ENCODE measurements around the gene SLC9A9.
"Not testable (repeated sequence)": the region's sequence is repeated elsewhere in the genome, so short reads cannot be mapped to it uniquely, and the experiment has no call there.

Gene SLC9A9

GRCh38 chr3:143283432-143284128, 564.7 kb downstream of the SLC9A9 start:
- no peaks in the 10 kb centered on the region for H3K36me3 ChIP-seq
- no peak overlapping the region for H3K27ac ChIP-seq
- no peak for DNase-seq
- no peaks in the 10 kb centered on the region for H3K27me3 ChIP-seq (ENCODE audit: insufficient read depth, low read depth, severe bottlenecking)
- no peaks in the 10 kb centered on the region for H3K9me3 ChIP-seq (ENCODE audit: severe bottlenecking)
- H3K4me3 ChIP-seq (ENCODE audit: low read depth, low read length), result no peak overlapping the region
- TF ChIP-seq, protein P1, sequence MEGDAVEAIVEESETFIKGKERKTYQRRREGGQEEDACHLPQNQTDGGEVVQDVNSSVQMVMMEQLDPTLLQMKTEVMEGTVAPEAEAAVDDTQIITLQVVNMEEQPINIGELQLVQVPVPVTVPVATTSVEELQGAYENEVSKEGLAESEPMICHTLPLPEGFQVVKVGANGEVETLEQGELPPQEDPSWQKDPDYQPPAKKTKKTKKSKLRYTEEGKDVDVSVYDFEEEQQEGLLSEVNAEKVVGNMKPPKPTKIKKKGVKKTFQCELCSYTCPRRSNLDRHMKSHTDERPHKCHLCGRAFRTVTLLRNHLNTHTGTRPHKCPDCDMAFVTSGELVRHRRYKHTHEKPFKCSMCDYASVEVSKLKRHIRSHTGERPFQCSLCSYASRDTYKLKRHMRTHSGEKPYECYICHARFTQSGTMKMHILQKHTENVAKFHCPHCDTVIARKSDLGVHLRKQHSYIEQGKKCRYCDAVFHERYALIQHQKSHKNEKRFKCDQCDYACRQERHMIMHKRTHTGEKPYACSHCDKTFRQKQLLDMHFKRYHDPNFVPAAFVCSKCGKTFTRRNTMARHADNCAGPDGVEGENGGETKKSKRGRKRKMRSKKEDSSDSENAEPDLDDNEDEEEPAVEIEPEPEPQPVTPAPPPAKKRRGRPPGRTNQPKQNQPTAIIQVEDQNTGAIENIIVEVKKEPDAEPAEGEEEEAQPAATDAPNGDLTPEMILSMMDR (IDR thresholded peaks at IDR 0.05; ENCODE audit: low read depth, low read length), result no peak

DNA sequence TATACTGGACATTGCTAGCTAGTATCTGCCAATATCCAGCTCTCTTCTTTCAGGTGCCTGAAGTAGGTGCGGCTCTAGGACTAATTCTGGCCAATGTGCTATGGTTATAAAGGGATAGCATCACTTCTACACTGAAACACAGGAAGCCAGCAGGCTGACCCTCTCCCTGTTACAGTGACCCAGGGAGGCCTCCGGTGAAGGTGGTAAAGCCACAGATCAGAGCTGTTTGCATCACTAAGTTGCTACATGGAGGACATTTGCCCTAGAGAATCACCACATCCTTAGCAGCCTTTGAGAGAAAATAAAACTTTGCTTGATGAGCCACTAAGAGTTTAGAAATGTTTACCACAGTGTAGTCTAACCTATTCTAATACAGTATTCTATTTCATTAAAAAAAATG, 567.3 kb downstream of the SLC9A9 start:
- Histone ChIP-seq H3K27me3 (ENCODE audit: insufficient read depth, low read depth, severe bottlenecking) (no peaks in the 10 kb centered on the region), H3K4me3 (ENCODE audit: low read depth, low read length) (no peak overlapping the region), H3K27ac (no peak overlapping the region), H3K9me3 (ENCODE audit: severe bottlenecking) (no peaks in the 10 kb centered on the region), H3K36me3 (no peaks in the 10 kb centered on the region)
- TF ChIP-seq, protein P1 (IDR thresholded peaks at IDR 0.05; ENCODE audit: low read depth, low read length), result no peak
- no peak for DNase-seq

DNA sequence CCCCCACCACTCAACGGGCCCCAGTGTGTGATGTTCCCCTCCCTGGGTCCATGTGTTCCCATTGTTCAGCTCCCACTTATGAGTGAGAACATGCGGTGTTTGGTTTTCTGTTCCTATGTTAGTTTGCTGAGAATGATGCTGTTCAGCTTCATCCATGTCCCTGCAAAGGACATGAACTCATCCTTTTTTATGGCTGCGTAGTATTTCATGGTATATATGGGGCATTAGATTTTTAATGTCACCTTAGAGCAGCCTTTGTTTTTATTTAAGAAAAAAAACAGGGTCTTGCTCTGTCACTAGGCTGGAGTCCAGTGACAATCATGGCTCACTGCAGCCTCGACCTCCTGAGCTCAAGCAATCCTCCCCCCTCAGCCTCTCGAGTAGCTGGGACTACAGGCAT, 568.7 kb downstream of the SLC9A9 start:
- H3K36me3 ChIP-seq; H3K9me3 ChIP-seq (ENCODE audit: severe bottlenecking); H3K27me3 ChIP-seq (ENCODE audit: insufficient read depth, low read depth, severe bottlenecking); H3K27ac ChIP-seq; H3K4me3 ChIP-seq (ENCODE audit: low read depth, low read length); DNase-seq: not testable (repeated sequence)

DNA sequence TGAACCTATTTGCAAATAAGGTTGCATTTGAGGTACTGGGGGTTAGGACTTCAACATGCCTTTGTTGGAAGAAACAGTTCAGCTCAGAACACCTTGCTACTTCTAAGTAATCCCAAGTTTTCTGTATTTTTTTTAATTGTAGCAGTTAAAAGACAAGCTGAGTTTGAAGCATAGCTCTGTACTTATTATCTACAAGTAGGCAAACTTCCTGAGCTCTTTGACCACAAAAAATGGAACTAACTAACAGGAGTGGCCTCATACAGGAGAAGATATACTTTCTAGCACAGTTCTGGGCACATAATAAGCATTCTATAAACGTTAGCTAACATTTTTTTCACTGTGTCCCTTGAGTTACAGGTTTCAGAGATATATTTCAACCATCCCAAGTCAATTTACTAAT, 569.5 kb downstream of the SLC9A9 start:
- Histone ChIP-seq H3K36me3 (no peaks in the 10 kb centered on the region), H3K27me3 (ENCODE audit: insufficient read depth, low read depth, severe bottlenecking) (no peaks in the 10 kb centered on the region), H3K9me3 (ENCODE audit: severe bottlenecking) (no peaks in the 10 kb centered on the region), H3K4me3 (ENCODE audit: low read depth, low read length) (no peak overlapping the region), H3K27ac (no peak overlapping the region)
- TF ChIP-seq, protein P1 (IDR thresholded peaks at IDR 0.05; ENCODE audit: low read depth, low read length), result no peak
- DNase-seq, result no peak

DNA sequence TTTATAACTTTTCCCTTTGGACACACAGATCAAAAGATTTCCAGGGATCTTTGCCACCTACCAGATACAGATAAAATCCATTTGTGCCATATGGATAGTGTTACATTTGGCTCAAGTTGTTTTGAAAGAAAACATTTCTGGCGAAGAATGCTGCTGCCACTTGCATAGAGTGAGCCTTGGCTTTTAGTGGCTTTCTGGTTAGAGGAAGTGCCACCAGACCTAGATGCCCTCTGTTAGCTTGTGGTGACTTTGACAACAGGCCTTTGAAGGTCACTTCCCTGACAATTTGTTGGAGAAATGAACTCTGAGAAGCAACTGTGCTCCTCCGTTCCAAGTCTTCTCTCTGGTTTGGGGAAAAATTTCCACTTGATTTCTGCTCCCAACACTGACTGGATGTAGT, 570.7 kb downstream of the SLC9A9 start:
- DNase-seq, result no peak
- no peaks in the 10 kb centered on the region for H3K9me3 ChIP-seq (ENCODE audit: severe bottlenecking)
- no peaks in the 10 kb centered on the region for H3K36me3 ChIP-seq
- H3K4me3 ChIP-seq (ENCODE audit: low read depth, low read length), result no peak overlapping the region
- TF ChIP-seq, protein P1 (IDR thresholded peaks at IDR 0.05; ENCODE audit: low read depth, low read length), result no peak
- H3K27ac ChIP-seq, result no peak overlapping the region
- no peaks in the 10 kb centered on the region for H3K27me3 ChIP-seq (ENCODE audit: insufficient read depth, low read depth, severe bottlenecking)

DNA sequence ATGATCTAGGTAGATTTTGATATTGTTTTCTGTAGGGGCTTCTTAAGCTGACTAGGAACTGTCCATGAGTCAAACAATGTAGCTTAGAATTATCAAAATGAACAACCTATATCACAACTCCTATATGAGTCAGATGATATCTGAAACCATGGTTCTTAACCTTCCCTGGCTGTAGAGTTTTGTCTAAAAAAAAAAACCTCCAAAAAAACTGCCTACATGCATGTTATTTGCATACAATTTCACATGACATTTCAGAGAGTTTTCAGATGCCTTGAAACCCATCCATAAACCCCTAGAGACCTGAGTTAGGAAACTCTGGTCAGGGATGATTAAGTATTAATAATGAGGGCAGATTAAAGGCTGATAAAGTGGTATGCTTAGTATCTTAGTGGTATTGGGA, 571.7 kb downstream of the SLC9A9 start:
- Histone ChIP-seq H3K36me3 (no peaks in the 10 kb centered on the region), H3K4me3 (ENCODE audit: low read depth, low read length) (no peak overlapping the region), H3K9me3 (ENCODE audit: severe bottlenecking) (no peaks in the 10 kb centered on the region), H3K27me3 (ENCODE audit: insufficient read depth, low read depth, severe bottlenecking) (no peaks in the 10 kb centered on the region), H3K27ac (no peak overlapping the region)
- TF ChIP-seq, protein P1 (IDR thresholded peaks at IDR 0.05; ENCODE audit: low read depth, low read length), result no peak
- DNase-seq, result no peak
